Testis (tissue), 3 donors: ENCODE measurements around the gene PCLO. TPM values are rescaled to one million over a fixed set of nuclear protein-coding genes. Genes with fewer than 3 reads are reported as not detected.
"Not testable (repeated sequence)": the region's sequence is repeated elsewhere in the genome, so short reads cannot be mapped to it uniquely, and the experiment has no call there.

Source experiments
- DNase-seq: peaks from one replicate; pipeline ENCODE4 v3.0.0-alpha.2; 2019
- H3K27ac ChIP-seq, 2 donors: fragments of 200-600 bp; sonication (generic); one replicate each; pipeline ENCODE4 v1.5.1; 2019
- H3K27me3 ChIP-seq: fragments of 200-600 bp; sonication (generic); one replicate; pipeline ENCODE4 v1.5.1; 2019
- H3K36me3 ChIP-seq: fragments of 200-600 bp; sonication (generic); one replicate; pipeline ENCODE4 v1.5.1; 2017; ENCODE audit warnings: low read depth; ENCODE audit errors: missing control alignments
- H3K4me1 ChIP-seq: fragments of 200-600 bp; sonication (generic); one replicate; pipeline ENCODE4 v1.5.1; 2019
- H3K4me3 ChIP-seq, 2 donors: fragments of 200-600 bp; sonication (generic); one replicate each; pipeline ENCODE4 v1.5.1; 2017 to 2019
- H3K9me3 ChIP-seq: fragments of 200-600 bp; sonication (generic); one replicate; pipeline ENCODE4 v1.5.1; 2017
- POLR2A ChIP-seq: fragments of 450-650 bp; IDR thresholded peaks from one replicate; pipeline ENCODE4 v1.6.1; 2017; ENCODE audit warnings: antibody characterized with exemption, mild to moderate bottlenecking, moderate library complexity
- WGBS, 2 donors: methylation state at CpG; one replicate each; pipeline ENCODE4 v1.1.5; 2018; 5-methylcytosine and 5-hydroxymethylcytosine counted together
- intact Hi-C: fragments of 100-400 bp; cut with DNase I; formaldehyde crosslinking; loops from one replicate; pipeline ENCODE4 v1.15.1; 2023; ENCODE audit warnings: low total_unique reads
- polyA plus RNA-seq: library from polyadenylated mRNA; stranded (reverse); fragments of 350-450 nt; fragmentation: Illumina TruSeq; extraction: RNeasy Lipid Tissue Mini Kit (QIAGEN cat#74804); gene quantifications from one replicate; pipeline ENCODE4 v1.2.3, GENCODE V29; 2014; ENCODE audit warnings: low read depth, low replicate concordance; ENCODE audit not compliant: insufficient read depth
- small RNA-seq, 2 donors: library from RNA; depleted of rRNA; stranded (forward); fragments of <200 nt; gene quantifications; one replicate each; pipeline ENCODE3, GENCODE V24; 2016
- total RNA-seq, 2 donors: library from RNA; depleted of rRNA; stranded (reverse); fragments of >200 nt; gene quantifications; one replicate each; pipeline ENCODE4 v1.2.3, GENCODE V29; 2016
- TF ChIP-seq, protein P1 (sequence below), 3 experiments: fragments of 450-650 bp in 2 of 3; fragments of 200-600 bp in 1 of 3; sonication (generic) in 1 of 3; IDR thresholded peaks; one replicate each; pipeline ENCODE4 v1.5.1; 2016 to 2019; ENCODE audit warnings: antibody characterized with exemption in 3 of 3, mild to moderate bottlenecking in 2 of 3, moderate library complexity in 1 of 3

Gene PCLO
- total and polyA plus RNA-seq, 3 donors from 2014 or later: 6.4 to 29.4 (median 20.4) TPM

GRCh38 chr7:82713506-82713905 is 449.2 kb downstream of the PCLO start:
- DNase-seq: no peak
- TF ChIP-seq POLR2A: no peak
- TF ChIP-seq, protein P1, sequence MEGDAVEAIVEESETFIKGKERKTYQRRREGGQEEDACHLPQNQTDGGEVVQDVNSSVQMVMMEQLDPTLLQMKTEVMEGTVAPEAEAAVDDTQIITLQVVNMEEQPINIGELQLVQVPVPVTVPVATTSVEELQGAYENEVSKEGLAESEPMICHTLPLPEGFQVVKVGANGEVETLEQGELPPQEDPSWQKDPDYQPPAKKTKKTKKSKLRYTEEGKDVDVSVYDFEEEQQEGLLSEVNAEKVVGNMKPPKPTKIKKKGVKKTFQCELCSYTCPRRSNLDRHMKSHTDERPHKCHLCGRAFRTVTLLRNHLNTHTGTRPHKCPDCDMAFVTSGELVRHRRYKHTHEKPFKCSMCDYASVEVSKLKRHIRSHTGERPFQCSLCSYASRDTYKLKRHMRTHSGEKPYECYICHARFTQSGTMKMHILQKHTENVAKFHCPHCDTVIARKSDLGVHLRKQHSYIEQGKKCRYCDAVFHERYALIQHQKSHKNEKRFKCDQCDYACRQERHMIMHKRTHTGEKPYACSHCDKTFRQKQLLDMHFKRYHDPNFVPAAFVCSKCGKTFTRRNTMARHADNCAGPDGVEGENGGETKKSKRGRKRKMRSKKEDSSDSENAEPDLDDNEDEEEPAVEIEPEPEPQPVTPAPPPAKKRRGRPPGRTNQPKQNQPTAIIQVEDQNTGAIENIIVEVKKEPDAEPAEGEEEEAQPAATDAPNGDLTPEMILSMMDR (IDR thresholded peaks at IDR 0.05): no peak
- 73 to 76% methylated on average over 2 of the region's 2 CpGs for WGBS, 2 donors
- Histone ChIP-seq H3K4me3 (no peak overlapping the region), H3K9me3 (no peaks in the 10 kb centered on the region), H3K36me3 (no peaks in the 10 kb centered on the region), H3K27me3 (no peaks in the 10 kb centered on the region), H3K27ac (no peak overlapping the region), H3K4me1 (no peaks in the 10 kb centered on the region)
- intact Hi-C loops: no loop called here

DNA sequence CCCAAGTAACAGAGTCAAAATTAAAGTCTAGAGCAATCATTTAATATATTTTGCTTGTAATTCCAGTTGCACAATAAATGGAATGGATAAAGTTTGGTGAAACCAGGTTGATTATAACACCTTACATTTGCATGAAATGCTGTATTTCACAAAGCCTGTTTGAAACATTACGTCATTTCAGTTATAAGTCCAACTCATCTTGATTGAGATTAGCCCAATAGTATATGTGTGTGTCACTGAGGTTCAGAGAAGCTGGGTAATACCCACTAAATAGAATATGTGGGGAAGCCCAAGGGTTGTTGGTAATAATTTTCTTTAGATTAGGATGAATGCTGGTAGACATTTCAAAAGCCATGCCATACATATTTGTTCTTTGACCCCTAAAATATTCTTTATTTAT is 456.3 kb downstream of the PCLO start:
- H3K27ac ChIP-seq, H3K4me3 ChIP-seq, H3K9me3 ChIP-seq, H3K4me1 ChIP-seq, H3K36me3 ChIP-seq, H3K27me3 ChIP-seq, DNase-seq, intact Hi-C loops: not testable (repeated sequence)
- 84 to 91% methylated on average over 1 of the region's 1 CpG for WGBS, 2 donors

GRCh38 chr7:82705517-82706260 is 457.0 kb downstream of the PCLO start:
- Histone ChIP-seq H3K9me3 (no peaks in the 10 kb centered on the region), H3K36me3 (no peaks in the 10 kb centered on the region), H3K4me1 (no peaks in the 10 kb centered on the region), H3K4me3 (no peak overlapping the region), H3K27ac (no peak overlapping the region), H3K27me3 (no peaks in the 10 kb centered on the region)
- TF ChIP-seq, protein P1 (IDR thresholded peaks at IDR 0.05): no peak
- TF ChIP-seq POLR2A: no peak
- WGBS, 2 donors: 19 to 28% methylated on average over 2 of the region's 2 CpGs
- DNase-seq: no peak
- intact Hi-C loops: no loop called here

DNA sequence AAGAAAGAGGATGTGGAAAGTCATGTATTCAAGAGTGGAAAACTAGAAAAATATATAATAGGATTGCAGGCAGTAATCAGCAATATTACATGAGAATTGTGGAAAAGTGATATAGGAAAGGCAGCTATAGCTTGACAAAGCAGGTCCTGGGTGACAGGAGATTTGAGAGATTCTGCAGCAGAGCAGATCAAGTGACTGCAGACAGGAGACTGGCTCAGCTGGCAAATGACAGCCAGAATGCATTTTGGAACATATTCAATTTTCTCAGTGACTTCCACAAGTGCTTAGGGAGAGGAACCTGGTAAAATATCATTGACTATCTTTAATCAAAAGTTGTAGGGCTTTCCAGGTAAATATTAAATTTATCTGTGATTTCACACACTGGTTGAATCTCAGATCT is 458.6 kb downstream of the PCLO start:
- no peaks in the 10 kb centered on the region for H3K9me3 ChIP-seq
- H3K4me3 ChIP-seq: no peak overlapping the region
- no peaks in the 10 kb centered on the region for H3K36me3 ChIP-seq
- intact Hi-C loops: no loop called here
- no peaks in the 10 kb centered on the region for H3K27me3 ChIP-seq
- no peak for DNase-seq
- no peaks in the 10 kb centered on the region for H3K4me1 ChIP-seq
- no peak overlapping the region for H3K27ac ChIP-seq
- no peak for TF ChIP-seq POLR2A
- TF ChIP-seq, protein P1 (IDR thresholded peaks at IDR 0.05): no peak

Small RNA genes within 50 kb of the gene (small RNA-seq; reads per million reads assigned to genes)
- 0 reads per million in 2 donors for gene RNA5SP235
